ENCODE measurements around the gene PHLDA2.
"Not testable (repeated sequence)": the region's sequence is repeated elsewhere in the genome, so short reads cannot be mapped to it uniquely, and the experiment has no call there.

PHLDA2 gene

GRCh38 chr11:2945031-2945756 is 16.0 kb upstream of the PHLDA2 start:
- no peak for DNase-seq (ENCODE audit: low read depth)

- no peak for DNase-seq (ENCODE audit: low read depth)
Observed at GRCh38 chr11:2944530-2944929, 15.3 kb upstream of the PHLDA2 start.

- DNase-seq (ENCODE audit: low read depth): no peak
Observed at GRCh38 chr11:2943711-2944118, 14.5 kb upstream of the PHLDA2 start.

GRCh38 chr11:2942872-2943710 is 13.9 kb upstream of the PHLDA2 start:
- DNase-seq (ENCODE audit: low read depth): no peak

GRCh38 chr11:2942447-2942846 is 13.2 kb upstream of the PHLDA2 start:
- no peak for DNase-seq (ENCODE audit: low read depth)

GRCh38 chr11:2940921-2941821 is 12.0 kb upstream of the PHLDA2 start:
- DNase-seq (ENCODE audit: low read depth): no peak

GRCh38 chr11:2940147-2940920 is 11.1 kb upstream of the PHLDA2 start:
- DNase-seq (ENCODE audit: low read depth): no peak

- DNase-seq (ENCODE audit: low read depth): not testable (repeated sequence)
Observed at GRCh38 chr11:2938458-2939418, 9.5 kb upstream of the PHLDA2 start.

- DNase-seq (ENCODE audit: low read depth): not testable (repeated sequence)
Observed at GRCh38 chr11:2937641-2938457, 8.6 kb upstream of the PHLDA2 start.

GRCh38 chr11:2934611-2935239 is 5.5 kb upstream of the PHLDA2 start:
- no peak for DNase-seq (ENCODE audit: low read depth)

- no peak for DNase-seq (ENCODE audit: low read depth)
Observed at GRCh38 chr11:2934021-2934550, 4.9 kb upstream of the PHLDA2 start.

GRCh38 chr11:2933375-2934020 is 4.3 kb upstream of the PHLDA2 start:
- DNase-seq (ENCODE audit: low read depth): no peak

- DNase-seq (ENCODE audit: low read depth): no peak
Observed at GRCh38 chr11:2932850-2933251, 3.6 kb upstream of the PHLDA2 start.

- no peak for DNase-seq (ENCODE audit: low read depth)
Observed at GRCh38 chr11:2931771-2932738, 2.8 kb upstream of the PHLDA2 start.

- no peak for DNase-seq (ENCODE audit: low read depth)
Observed at GRCh38 chr11:2931420-2931746, 2.2 kb upstream of the PHLDA2 start.

GRCh38 chr11:2930704-2931419 is 1.6 kb upstream of the PHLDA2 start:
- no peak for DNase-seq (ENCODE audit: low read depth)
